Renal cortical epithelial cell (primary cell): Measurements from ENCODE around the gene PTPRM. TPM values are rescaled to one million over a fixed set of nuclear protein-coding genes. Genes with fewer than 3 reads are reported as not detected.

Experiments used
- DNase-seq: peaks from one replicate; pipeline ENCODE4 v3.0.0-alpha.2; 2011; ENCODE audit warnings: low read depth
- total RNA-seq: library from RNA; depleted of rRNA; stranded (reverse); fragments of >200 nt; gene quantifications from 2 replicates; pipeline ENCODE4 v1.2.3, GENCODE V29; 2014

The PTPRM gene
- total RNA-seq, 1 donor from 2014 or later = 263 TPM

GRCh38 chr18:7626922-7627440 is 59.9 kb downstream of the PTPRM start:
- DNase-seq = peak; percentile 93

GRCh38 chr18:7629416-7629815 is 62.3 kb downstream of the PTPRM start:
- no peak for DNase-seq

- no peak for DNase-seq
Measured at GRCh38 chr18:7630731-7631442, 63.8 kb downstream of the PTPRM start.

GRCh38 chr18:7632152-7633098 is 65.3 kb downstream of the PTPRM start:
- DNase-seq = no peak

GRCh38 chr18:7633171-7633570 is 66.1 kb downstream of the PTPRM start:
- DNase-seq = peak; percentile 45

GRCh38 chr18:7635948-7636347 is 68.8 kb downstream of the PTPRM start:
- no peak for DNase-seq

- no peak for DNase-seq
Measured at GRCh38 chr18:7637269-7637668, 70.2 kb downstream of the PTPRM start.

- no peak for DNase-seq
Measured at GRCh38 chr18:7638321-7638720, 71.2 kb downstream of the PTPRM start.

- no peak for DNase-seq
Measured at GRCh38 chr18:7641813-7642212, 74.7 kb downstream of the PTPRM start.

GRCh38 chr18:7642331-7642890 is 75.3 kb downstream of the PTPRM start:
- DNase-seq = no peak

GRCh38 chr18:7645756-7646155 is 78.6 kb downstream of the PTPRM start:
- DNase-seq = peak; percentile 51

- DNase-seq = no peak
Measured at GRCh38 chr18:7646174-7646886, 79.2 kb downstream of the PTPRM start.

GRCh38 chr18:7647500-7647899 is 80.4 kb downstream of the PTPRM start:
- peak; percentile 47 for DNase-seq

GRCh38 chr18:7657050-7657449 is 89.9 kb downstream of the PTPRM start:
- no peak for DNase-seq

- no peak for DNase-seq
Measured at GRCh38 chr18:7657937-7658336, 90.8 kb downstream of the PTPRM start.

GRCh38 chr18:7658701-7659100 is 91.6 kb downstream of the PTPRM start:
- no peak for DNase-seq

- no peak for DNase-seq
Measured at GRCh38 chr18:7661207-7661606, 94.1 kb downstream of the PTPRM start.

- DNase-seq = no peak
Measured at GRCh38 chr18:7662866-7663265, 95.8 kb downstream of the PTPRM start.

GRCh38 chr18:7663366-7664312 is 96.5 kb downstream of the PTPRM start:
- DNase-seq = no peak

- no peak for DNase-seq
Measured at GRCh38 chr18:7666195-7666776, 99.2 kb downstream of the PTPRM start.
